Neural crest cell (in vitro differentiated cells): ENCODE data around the gene NAV2. TPM values are rescaled to one million over a fixed set of nuclear protein-coding genes. Genes with fewer than 3 reads are reported as not detected.

Experiments used
- DNase-seq: peaks from one replicate; pipeline ENCODE4 v3.0.0; 2021; ENCODE audit warnings: low read depth, mixed read lengths, low spot score
- H3K27ac Mint-ChIP-seq: one replicate; pipeline ENCODE4 v1.8.0; 2021; ENCODE audit warnings: mild to moderate bottlenecking, mixed read lengths; ENCODE audit not compliant: unreplicated experiment
- H3K27me3 Mint-ChIP-seq: 2 replicates; pipeline ENCODE4 v1.8.0; 2021; ENCODE audit warnings: low read depth, mild to moderate bottlenecking, mixed read lengths
- H3K36me3 Mint-ChIP-seq: 2 replicates; pipeline ENCODE4 v1.8.0; 2021; ENCODE audit warnings: low read depth, mild to moderate bottlenecking, mixed read lengths
- H3K4me1 Mint-ChIP-seq: 2 replicates; pipeline ENCODE4 v1.8.0; 2021; ENCODE audit warnings: mixed read lengths
- H3K4me3 Mint-ChIP-seq: one replicate; pipeline ENCODE4 v1.8.0; 2021; ENCODE audit warnings: mild to moderate bottlenecking, mixed read lengths
- H3K9me3 Mint-ChIP-seq: 2 replicates; pipeline ENCODE4 v1.8.0; 2021; ENCODE audit warnings: mixed read lengths
- total RNA-seq: library from RNA; stranded (reverse); gene quantifications from 2 replicates; pipeline ENCODE4 v1.2.1, GENCODE V29; 2021
- TF ChIP-seq, protein P1 (sequence below): fragments of 200-600 bp; sonication (generic); conservative IDR thresholded peaks from 2 replicates; pipeline ENCODE4 v1.5.0; 2021; ENCODE audit warnings: antibody characterized with exemption, mild to moderate bottlenecking

Gene NAV2
- total RNA-seq, 1 donor from 2014 or later, result 14.1 TPM

GRCh38 chr11:20089796-20090653 lies 377.4 kb downstream of the NAV2 start:
- no peak overlapping the region for H3K27ac Mint-ChIP-seq
- peaks cover 8% of the 10 kb centered on the region for H3K4me1 Mint-ChIP-seq
- no peak overlapping the region for H3K4me3 Mint-ChIP-seq
- DNase-seq, result no peak
- peaks cover 23% of the 10 kb centered on the region for H3K36me3 Mint-ChIP-seq
- no peaks in the 10 kb centered on the region for H3K27me3 Mint-ChIP-seq
- TF ChIP-seq, protein P1, sequence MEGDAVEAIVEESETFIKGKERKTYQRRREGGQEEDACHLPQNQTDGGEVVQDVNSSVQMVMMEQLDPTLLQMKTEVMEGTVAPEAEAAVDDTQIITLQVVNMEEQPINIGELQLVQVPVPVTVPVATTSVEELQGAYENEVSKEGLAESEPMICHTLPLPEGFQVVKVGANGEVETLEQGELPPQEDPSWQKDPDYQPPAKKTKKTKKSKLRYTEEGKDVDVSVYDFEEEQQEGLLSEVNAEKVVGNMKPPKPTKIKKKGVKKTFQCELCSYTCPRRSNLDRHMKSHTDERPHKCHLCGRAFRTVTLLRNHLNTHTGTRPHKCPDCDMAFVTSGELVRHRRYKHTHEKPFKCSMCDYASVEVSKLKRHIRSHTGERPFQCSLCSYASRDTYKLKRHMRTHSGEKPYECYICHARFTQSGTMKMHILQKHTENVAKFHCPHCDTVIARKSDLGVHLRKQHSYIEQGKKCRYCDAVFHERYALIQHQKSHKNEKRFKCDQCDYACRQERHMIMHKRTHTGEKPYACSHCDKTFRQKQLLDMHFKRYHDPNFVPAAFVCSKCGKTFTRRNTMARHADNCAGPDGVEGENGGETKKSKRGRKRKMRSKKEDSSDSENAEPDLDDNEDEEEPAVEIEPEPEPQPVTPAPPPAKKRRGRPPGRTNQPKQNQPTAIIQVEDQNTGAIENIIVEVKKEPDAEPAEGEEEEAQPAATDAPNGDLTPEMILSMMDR, result no peak
- no peaks in the 10 kb centered on the region for H3K9me3 Mint-ChIP-seq

GRCh38 chr11:20090654-20091374 lies 378.2 kb downstream of the NAV2 start:
- no peaks in the 10 kb centered on the region for H3K27me3 Mint-ChIP-seq
- H3K36me3 Mint-ChIP-seq, result peaks cover 23% of the 10 kb centered on the region
- no peaks in the 10 kb centered on the region for H3K9me3 Mint-ChIP-seq
- no peak for DNase-seq
- TF ChIP-seq, protein P1, result no peak
- no peak overlapping the region for H3K27ac Mint-ChIP-seq
- peaks cover 8% of the 10 kb centered on the region for H3K4me1 Mint-ChIP-seq
- no peak overlapping the region for H3K4me3 Mint-ChIP-seq

- Mint-ChIP-seq H3K4me1 (peaks cover 8% of the 10 kb centered on the region), H3K27ac (no peak overlapping the region), H3K4me3 (no peak overlapping the region), H3K27me3 (no peaks in the 10 kb centered on the region), H3K36me3 (peaks cover 11% of the 10 kb centered on the region), H3K9me3 (no peaks in the 10 kb centered on the region)
- TF ChIP-seq, protein P1, result no peak
- no peak for DNase-seq
Observed at GRCh38 chr11:20093775-20094174, 381.1 kb downstream of the NAV2 start.

DNA sequence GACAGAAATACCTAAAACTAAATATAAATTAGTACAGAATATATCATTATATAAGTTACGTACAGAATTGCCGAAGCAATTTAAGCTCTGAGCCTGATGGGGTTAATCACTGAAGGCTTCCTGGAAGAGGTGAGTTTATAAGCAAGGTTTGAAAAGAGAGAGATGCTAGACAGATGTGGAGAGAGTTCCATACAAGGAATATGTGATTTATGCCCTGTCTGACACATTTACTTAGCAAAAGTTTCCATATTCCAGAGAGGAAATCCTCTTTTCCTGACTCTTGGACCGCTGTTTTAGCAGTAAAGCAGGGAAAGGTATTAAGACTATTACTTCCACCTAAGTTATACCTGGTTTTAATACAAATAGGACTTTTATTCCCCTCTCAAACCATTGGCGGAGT lies 382.6 kb downstream of the NAV2 start:
- H3K36me3 Mint-ChIP-seq, result peaks cover 13% of the 10 kb centered on the region
- no peaks in the 10 kb centered on the region for H3K27me3 Mint-ChIP-seq
- no peak for DNase-seq
- H3K27ac Mint-ChIP-seq, result no peak overlapping the region
- H3K4me3 Mint-ChIP-seq, result no peak overlapping the region
- H3K9me3 Mint-ChIP-seq, result no peaks in the 10 kb centered on the region
- TF ChIP-seq, protein P1, result no peak
- H3K4me1 Mint-ChIP-seq, result peaks cover 3% of the 10 kb centered on the region

- H3K36me3 Mint-ChIP-seq, result peaks cover 6% of the 10 kb centered on the region
- no peaks in the 10 kb centered on the region for H3K9me3 Mint-ChIP-seq
- DNase-seq, result no peak
- TF ChIP-seq, protein P1, result no peak
- H3K4me3 Mint-ChIP-seq, result no peak overlapping the region
- H3K27me3 Mint-ChIP-seq, result no peaks in the 10 kb centered on the region
- peaks cover 3% of the 10 kb centered on the region for H3K4me1 Mint-ChIP-seq
- H3K27ac Mint-ChIP-seq, result no peak overlapping the region
Observed at GRCh38 chr11:20097319-20098221, 384.9 kb downstream of the NAV2 start.
